Smooth muscle cell (in vitro differentiated cells): ENCODE measurements around the gene NANOS1. TPM values are rescaled to one million over a fixed set of nuclear protein-coding genes. Genes with fewer than 3 reads are reported as not detected.

Experiments
- DNase-seq: peaks from one replicate; lab custom pipeline; 2025; ENCODE audit not compliant: unreplicated experiment; lab: John Stamatoyannopoulos, UW
- H2AFZ ChIP-seq: fragments of 200-600 bp; sonication (generic); 2 replicates; pipeline ENCODE4 v1.6.0; 2016; ENCODE audit warnings: antibody characterized with exemption, low read depth, mild to moderate bottlenecking
- H3F3A ChIP-seq: fragments of 200-600 bp; sonication (generic); 2 replicates; pipeline ENCODE4 v1.6.0; 2017; ENCODE audit warnings: antibody characterized with exemption, low read depth
- H3K27ac ChIP-seq: fragments of 200-600 bp; sonication (generic); 2 replicates; pipeline ENCODE4 v1.5.1; 2016; ENCODE audit warnings: low read depth, mild to moderate bottlenecking
- H3K27me3 ChIP-seq: fragments of 200-600 bp; sonication (generic); 2 replicates; pipeline ENCODE4 v1.6.1; 2016; ENCODE audit warnings: low read depth, mild to moderate bottlenecking
- H3K36me3 ChIP-seq: fragments of 200-600 bp; sonication (generic); 2 replicates; pipeline ENCODE4 v1.5.1; 2016; ENCODE audit warnings: low read depth
- H3K4me1 ChIP-seq: fragments of 200-600 bp; sonication (generic); 2 replicates; pipeline ENCODE4 v1.5.1; 2016; ENCODE audit warnings: low read depth
- H3K4me2 ChIP-seq: fragments of 200-600 bp; sonication (generic); 2 replicates; pipeline ENCODE4 v1.6.0; 2016; ENCODE audit warnings: mild to moderate bottlenecking
- H3K4me3 ChIP-seq: fragments of 200-600 bp; sonication (generic); 2 replicates; pipeline ENCODE4 v1.5.1; 2016; ENCODE audit warnings: mild to moderate bottlenecking
- H3K79me2 ChIP-seq: fragments of 200-600 bp; sonication (generic); 2 replicates; pipeline ENCODE4 v1.6.0; 2016; ENCODE audit warnings: low read depth, mild to moderate bottlenecking
- H3K9ac ChIP-seq: fragments of 200-600 bp; sonication (generic); 2 replicates; pipeline ENCODE4 v1.6.0; 2016; ENCODE audit warnings: low read depth
- H3K9me3 ChIP-seq: fragments of 200-600 bp; sonication (generic); replicated peaks from 2 replicates; pipeline ENCODE4 v1.5.1; 2016; ENCODE audit warnings: low read depth
- H4K20me1 ChIP-seq: fragments of 200-600 bp; sonication (generic); 2 replicates; pipeline ENCODE4 v1.6.0; 2016; ENCODE audit warnings: low read depth
- WGBS: methylation state at CpG from one replicate; pipeline ENCODE4 v1.1.7; 2016; ENCODE audit warnings: low lambda C conversion rate; 5-methylcytosine and 5-hydroxymethylcytosine counted together
- polyA plus RNA-seq: library from polyadenylated mRNA; unstranded; fragments of >200 nt; fragmentation: Nextera tagmentation; extraction: Ambion mirVana; gene quantifications from 2 replicates; pipeline ENCODE4 v1.2.1, GENCODE V29; 2016
- total RNA-seq: library from RNA; depleted of rRNA; stranded (reverse); fragments of >200 nt; gene quantifications from 2 replicates; pipeline ENCODE4 v1.2.3, GENCODE V29; 2014
- TF ChIP-seq, protein P1 (sequence below): fragments of 200-600 bp; sonication (generic); IDR thresholded peaks from 2 replicates; pipeline ENCODE4 v1.5.1; 2017; ENCODE audit warnings: borderline replicate concordance, mild to moderate bottlenecking, antibody characterized with exemption; ENCODE audit not compliant: insufficient read depth, poor library complexity, severe bottlenecking

Gene NANOS1
- total and polyA plus RNA-seq, 2 experiments from 2014 or later = 0.90 to 1.4 TPM

DNA sequence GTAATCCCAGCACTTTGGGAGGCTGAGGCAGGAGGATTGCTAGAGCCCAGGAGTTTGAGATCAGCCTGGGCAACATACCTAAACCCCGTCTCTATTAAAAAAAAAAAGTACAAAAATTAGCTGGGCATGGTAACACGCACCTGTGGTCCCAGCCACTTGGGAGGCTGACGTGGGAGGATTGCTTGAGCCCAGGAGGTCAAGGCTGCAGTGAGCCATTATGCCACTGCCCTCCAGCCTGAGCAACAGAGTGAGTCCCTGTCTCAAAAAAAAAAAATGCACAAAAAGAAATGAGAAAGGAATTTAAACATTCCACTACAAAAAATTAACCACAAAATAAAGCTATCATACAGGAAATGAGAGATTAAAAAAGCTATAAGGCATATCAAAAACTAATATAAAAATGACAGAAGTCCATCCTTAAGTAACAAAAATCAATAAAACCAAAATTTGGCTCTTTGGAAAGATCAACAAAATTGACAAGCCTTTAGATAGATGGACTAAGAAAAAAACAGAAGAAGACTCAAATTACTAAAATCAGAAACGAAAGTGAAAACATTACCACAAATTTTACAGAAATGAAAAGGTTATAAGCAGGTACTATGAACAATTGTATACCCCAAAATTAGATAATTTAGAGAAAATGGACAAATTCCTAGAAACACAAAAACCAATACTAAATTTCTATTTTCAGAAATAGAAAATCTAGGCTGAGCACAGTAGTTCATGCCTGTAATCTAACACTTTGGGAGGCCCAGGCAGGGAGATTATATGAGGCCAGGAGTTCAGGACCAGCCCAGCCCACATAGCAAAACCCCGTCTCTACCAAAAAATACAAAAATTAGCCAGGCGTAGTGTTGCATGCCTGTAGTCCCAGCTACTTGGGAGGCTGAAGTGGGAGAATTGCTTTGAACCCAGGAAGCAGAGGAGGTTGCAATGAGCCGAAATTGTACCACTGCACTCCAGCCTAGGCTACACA, 42.4 kb upstream of the NANOS1 start:
- H3K4me3 ChIP-seq = no peak overlapping the region
- H4K20me1 ChIP-seq = no peaks in the 10 kb centered on the region
- H3F3A ChIP-seq = no peaks in the 10 kb centered on the region
- peaks cover under 1% of the 10 kb centered on the region for H3K4me1 ChIP-seq
- no peaks in the 10 kb centered on the region for H3K36me3 ChIP-seq
- peaks cover 2% of the 10 kb centered on the region for H3K27me3 ChIP-seq
- WGBS = 76% methylated on average over 7 of the region's 7 CpGs
- no peak overlapping the region for H3K9ac ChIP-seq
- H2AFZ ChIP-seq = no peak overlapping the region
- TF ChIP-seq, protein P1, sequence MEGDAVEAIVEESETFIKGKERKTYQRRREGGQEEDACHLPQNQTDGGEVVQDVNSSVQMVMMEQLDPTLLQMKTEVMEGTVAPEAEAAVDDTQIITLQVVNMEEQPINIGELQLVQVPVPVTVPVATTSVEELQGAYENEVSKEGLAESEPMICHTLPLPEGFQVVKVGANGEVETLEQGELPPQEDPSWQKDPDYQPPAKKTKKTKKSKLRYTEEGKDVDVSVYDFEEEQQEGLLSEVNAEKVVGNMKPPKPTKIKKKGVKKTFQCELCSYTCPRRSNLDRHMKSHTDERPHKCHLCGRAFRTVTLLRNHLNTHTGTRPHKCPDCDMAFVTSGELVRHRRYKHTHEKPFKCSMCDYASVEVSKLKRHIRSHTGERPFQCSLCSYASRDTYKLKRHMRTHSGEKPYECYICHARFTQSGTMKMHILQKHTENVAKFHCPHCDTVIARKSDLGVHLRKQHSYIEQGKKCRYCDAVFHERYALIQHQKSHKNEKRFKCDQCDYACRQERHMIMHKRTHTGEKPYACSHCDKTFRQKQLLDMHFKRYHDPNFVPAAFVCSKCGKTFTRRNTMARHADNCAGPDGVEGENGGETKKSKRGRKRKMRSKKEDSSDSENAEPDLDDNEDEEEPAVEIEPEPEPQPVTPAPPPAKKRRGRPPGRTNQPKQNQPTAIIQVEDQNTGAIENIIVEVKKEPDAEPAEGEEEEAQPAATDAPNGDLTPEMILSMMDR = no peak
- H3K9me3 ChIP-seq = no peaks in the 10 kb centered on the region
- H3K79me2 ChIP-seq = no peaks in the 10 kb centered on the region
- no peak overlapping the region for H3K4me2 ChIP-seq
- DNase-seq = no peak
- H3K27ac ChIP-seq = no peak overlapping the region

DNA sequence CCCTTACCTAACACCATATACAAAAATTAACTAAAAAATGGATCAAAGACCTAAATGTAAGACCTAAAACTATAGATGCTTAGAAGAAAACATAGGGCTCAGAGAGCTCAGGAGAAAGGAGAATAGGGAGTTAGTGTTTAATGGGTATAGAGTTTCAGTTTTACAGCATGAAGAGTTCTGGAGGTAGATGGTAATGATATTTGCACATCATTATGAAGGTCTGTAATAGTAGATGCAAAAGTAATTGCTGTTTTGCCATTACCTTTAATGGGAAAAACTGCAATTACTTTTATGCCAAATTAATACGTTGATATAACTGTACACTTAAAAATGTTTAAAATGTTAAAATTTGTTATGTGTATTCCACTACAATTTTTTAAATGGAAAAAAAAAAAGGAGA, 39.2 kb upstream of the NANOS1 start:
- H3K9ac ChIP-seq = no peak overlapping the region
- H3K27ac ChIP-seq = no peak overlapping the region
- H3K9me3 ChIP-seq = no peaks in the 10 kb centered on the region
- H3K36me3 ChIP-seq = no peaks in the 10 kb centered on the region
- no peak for DNase-seq
- H3K4me3 ChIP-seq = no peak overlapping the region
- no peak overlapping the region for H3K4me2 ChIP-seq
- TF ChIP-seq, protein P1 = no peak
- peaks cover 5% of the 10 kb centered on the region for H3K27me3 ChIP-seq
- no peak overlapping the region for H2AFZ ChIP-seq
- 73% methylated on average over 1 of the region's 1 CpG for WGBS
- no peaks in the 10 kb centered on the region for H3K79me2 ChIP-seq
- H3F3A ChIP-seq = no peaks in the 10 kb centered on the region
- no peaks in the 10 kb centered on the region for H3K4me1 ChIP-seq
- no peaks in the 10 kb centered on the region for H4K20me1 ChIP-seq

DNA sequence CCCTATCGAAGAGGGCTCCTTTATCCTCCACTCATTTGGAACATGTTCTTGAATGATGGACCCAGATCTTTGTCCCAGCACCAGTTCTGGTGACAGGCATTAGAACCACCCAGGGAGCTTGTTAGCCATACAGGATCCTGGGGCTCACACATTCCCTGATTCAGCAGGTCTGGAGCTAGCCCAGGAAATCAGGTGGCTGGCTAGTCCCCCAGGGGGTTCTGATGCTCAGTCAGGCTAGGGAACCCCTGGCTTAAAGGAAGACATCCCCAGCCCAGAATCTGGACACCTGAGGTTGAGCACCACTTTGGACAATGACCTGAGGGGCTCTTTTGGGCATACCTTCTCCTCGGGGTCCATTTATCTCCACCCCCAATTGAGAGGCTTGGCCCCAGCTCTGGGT, 37.0 kb upstream of the NANOS1 start:
- no peaks in the 10 kb centered on the region for H3K79me2 ChIP-seq
- no peak overlapping the region for H3K27ac ChIP-seq
- WGBS = 87% methylated on average over 2 of the region's 2 CpGs
- TF ChIP-seq, protein P1 = no peak
- no peaks in the 10 kb centered on the region for H3F3A ChIP-seq
- H3K9ac ChIP-seq = no peak overlapping the region
- no peak for DNase-seq
- H3K4me2 ChIP-seq = no peak overlapping the region
- no peaks in the 10 kb centered on the region for H4K20me1 ChIP-seq
- no peak overlapping the region for H2AFZ ChIP-seq
- peaks cover 5% of the 10 kb centered on the region for H3K27me3 ChIP-seq
- no peaks in the 10 kb centered on the region for H3K4me1 ChIP-seq
- no peaks in the 10 kb centered on the region for H3K36me3 ChIP-seq
- H3K4me3 ChIP-seq = no peak overlapping the region
- H3K9me3 ChIP-seq = no peaks in the 10 kb centered on the region
